Colonic mucosa (tissue), 4 donors: ENCODE data around the gene CDX2. TPM values are rescaled to one million over a fixed set of nuclear protein-coding genes. Genes with fewer than 3 reads are reported as not detected.

ENCODE experiments used
- DNase-seq: peaks from one replicate; pipeline ENCODE4 v3.0.0-alpha.2; 2020
- H3K27ac ChIP-seq: fragments of 200-600 bp; one replicate; pipeline ENCODE4 v1.8.0; 2021
- H3K27me3 ChIP-seq: fragments of 200-600 bp; one replicate; pipeline ENCODE4 v1.8.0; 2021
- H3K36me3 ChIP-seq: fragments of 200-600 bp; one replicate; pipeline ENCODE4 v1.8.0; 2021
- H3K4me1 ChIP-seq: fragments of 200-600 bp; one replicate; pipeline ENCODE4 v1.8.0; 2021; ENCODE audit warnings: mild to moderate bottlenecking
- H3K4me3 ChIP-seq: fragments of 200-600 bp; one replicate; pipeline ENCODE4 v1.8.0; 2021
- H3K9ac ChIP-seq, 2 donors: one replicate each; pipeline ENCODE4 v1.7.0; 2013; ENCODE audit warnings: control low read depth in 2 of 2, low read depth in 2 of 2, low read length in 2 of 2
- H3K9me3 ChIP-seq: fragments of 200-600 bp; one replicate; pipeline ENCODE4 v1.8.0; 2021
- intact Hi-C: fragments of 100-400 bp; cut with DNase I; formaldehyde crosslinking; loops from one replicate; pipeline ENCODE4 v1.14.1; 2022
- total RNA-seq, 2 donors: library from RNA; stranded (reverse); fragmentation: NEBNext Ultra II Directional in 1 of 2; extraction: Animal tissue kit (Norgen Biotek cat#: 25700) in 1 of 2; gene quantifications; one replicate each; pipeline ENCODE4 v1.2.1, GENCODE V29; 2021
- TF ChIP-seq, protein P1 (sequence below): fragments of 200-600 bp; IDR thresholded peaks from one replicate; pipeline ENCODE4 v1.8.0; 2022; ENCODE audit warnings: antibody characterized with exemption, mild to moderate bottlenecking
- donor health status: healthy.
- donor health status: DM: no; HTN: no; CAD: no.
- donor health status: DM: no; HTN: no; CAD: no.

CDX2 gene
- total RNA-seq, 2 donors from 2014 or later: 271 to 391 TPM

DNA sequence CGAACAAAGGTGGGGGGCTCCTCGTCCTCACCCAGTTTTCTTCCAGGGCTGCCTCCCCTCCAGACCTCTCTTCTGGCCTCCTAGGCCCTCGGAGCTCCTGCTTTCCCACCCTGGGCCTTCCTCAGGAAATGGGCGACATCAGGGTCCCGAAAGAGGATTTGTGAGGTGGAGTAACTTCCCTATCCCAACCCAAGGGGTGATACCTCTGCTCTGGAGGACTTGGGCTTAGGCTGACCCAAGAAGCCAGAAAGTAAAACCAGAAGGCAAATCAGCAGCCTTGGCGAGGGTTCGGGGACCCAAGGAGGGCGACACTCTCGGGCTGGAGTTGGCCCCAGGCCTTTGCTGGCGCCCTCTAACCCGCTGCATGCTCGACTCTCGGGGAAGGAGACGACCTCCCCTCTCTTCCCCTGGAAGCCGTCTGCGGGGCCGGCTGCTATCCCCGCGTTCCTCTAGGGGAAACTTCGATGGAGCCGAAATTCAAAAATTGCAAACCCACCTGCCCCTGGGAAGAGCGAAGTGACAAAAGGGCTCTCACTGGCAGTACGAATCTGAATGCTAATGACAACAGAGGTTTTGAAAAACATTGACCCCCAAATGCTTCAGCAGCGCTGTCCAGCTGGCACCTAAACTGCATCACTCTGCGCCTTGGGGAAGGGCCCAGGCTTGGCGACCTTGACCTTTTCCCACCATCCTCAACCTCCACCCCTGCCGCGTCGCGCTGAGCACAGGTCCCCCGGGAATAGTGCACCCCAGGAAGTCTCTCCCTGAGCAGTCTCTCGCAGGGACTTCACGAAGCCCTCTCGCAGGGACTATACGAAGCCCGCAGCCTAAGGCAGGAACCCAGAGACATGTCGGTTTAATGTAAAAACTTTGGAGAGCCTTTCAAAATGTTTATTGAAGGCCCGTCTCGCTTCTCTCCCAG is 46.9 kb downstream of the CDX2 start:
- Histone ChIP-seq H3K9me3 (no peaks in the 10 kb centered on the region), H3K27me3 (peaks cover 98% of the 10 kb centered on the region), H3K4me1 (peaks cover 17% of the 10 kb centered on the region), H3K27ac (no peak overlapping the region), H3K4me3 (no peak overlapping the region), H3K36me3 (no peaks in the 10 kb centered on the region), H3K9ac (no peak overlapping the region)
- DNase-seq: no peak
- TF ChIP-seq, protein P1, sequence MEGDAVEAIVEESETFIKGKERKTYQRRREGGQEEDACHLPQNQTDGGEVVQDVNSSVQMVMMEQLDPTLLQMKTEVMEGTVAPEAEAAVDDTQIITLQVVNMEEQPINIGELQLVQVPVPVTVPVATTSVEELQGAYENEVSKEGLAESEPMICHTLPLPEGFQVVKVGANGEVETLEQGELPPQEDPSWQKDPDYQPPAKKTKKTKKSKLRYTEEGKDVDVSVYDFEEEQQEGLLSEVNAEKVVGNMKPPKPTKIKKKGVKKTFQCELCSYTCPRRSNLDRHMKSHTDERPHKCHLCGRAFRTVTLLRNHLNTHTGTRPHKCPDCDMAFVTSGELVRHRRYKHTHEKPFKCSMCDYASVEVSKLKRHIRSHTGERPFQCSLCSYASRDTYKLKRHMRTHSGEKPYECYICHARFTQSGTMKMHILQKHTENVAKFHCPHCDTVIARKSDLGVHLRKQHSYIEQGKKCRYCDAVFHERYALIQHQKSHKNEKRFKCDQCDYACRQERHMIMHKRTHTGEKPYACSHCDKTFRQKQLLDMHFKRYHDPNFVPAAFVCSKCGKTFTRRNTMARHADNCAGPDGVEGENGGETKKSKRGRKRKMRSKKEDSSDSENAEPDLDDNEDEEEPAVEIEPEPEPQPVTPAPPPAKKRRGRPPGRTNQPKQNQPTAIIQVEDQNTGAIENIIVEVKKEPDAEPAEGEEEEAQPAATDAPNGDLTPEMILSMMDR: no peak
- intact Hi-C loops: no loop called here

DNA sequence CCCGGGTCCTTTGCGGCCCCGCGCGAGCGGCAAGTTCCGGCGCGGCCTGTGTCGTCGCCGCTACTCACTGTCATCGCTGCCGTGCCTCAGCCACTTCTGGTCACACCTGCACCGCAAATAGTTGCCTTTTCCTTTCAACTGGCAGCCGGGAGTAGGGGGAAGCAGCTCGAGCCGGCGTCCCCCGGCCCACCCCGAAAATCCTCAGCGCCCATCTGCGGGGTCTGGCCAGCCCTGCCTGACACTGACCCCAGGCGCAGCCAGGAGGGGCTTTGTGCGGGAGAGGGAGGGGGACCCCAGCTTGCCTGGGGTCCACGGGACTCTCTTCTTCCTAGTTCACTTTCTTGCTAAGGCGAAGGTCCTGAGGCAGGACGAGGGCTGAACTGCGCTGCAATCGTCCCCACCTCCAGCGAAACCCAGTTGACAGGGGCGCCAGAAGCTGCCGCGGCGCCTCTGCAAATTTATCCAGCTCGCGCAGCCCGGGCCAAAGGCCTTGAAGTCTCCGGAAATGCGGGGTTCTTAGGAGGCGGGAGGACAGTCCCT is 47.6 kb downstream of the CDX2 start:
- Histone ChIP-seq H3K36me3 (no peaks in the 10 kb centered on the region), H3K27me3 (peaks cover 98% of the 10 kb centered on the region), H3K4me1 (peaks cover 18% of the 10 kb centered on the region), H3K27ac (no peak overlapping the region), H3K4me3 (peak overlapping the region; percentile 49), H3K9me3 (no peaks in the 10 kb centered on the region), H3K9ac (peak overlapping the region; percentile 9 to 51)
- TF ChIP-seq, protein P1: no peak
- no peak for DNase-seq
- intact Hi-C loops: no loop called here

DNA sequence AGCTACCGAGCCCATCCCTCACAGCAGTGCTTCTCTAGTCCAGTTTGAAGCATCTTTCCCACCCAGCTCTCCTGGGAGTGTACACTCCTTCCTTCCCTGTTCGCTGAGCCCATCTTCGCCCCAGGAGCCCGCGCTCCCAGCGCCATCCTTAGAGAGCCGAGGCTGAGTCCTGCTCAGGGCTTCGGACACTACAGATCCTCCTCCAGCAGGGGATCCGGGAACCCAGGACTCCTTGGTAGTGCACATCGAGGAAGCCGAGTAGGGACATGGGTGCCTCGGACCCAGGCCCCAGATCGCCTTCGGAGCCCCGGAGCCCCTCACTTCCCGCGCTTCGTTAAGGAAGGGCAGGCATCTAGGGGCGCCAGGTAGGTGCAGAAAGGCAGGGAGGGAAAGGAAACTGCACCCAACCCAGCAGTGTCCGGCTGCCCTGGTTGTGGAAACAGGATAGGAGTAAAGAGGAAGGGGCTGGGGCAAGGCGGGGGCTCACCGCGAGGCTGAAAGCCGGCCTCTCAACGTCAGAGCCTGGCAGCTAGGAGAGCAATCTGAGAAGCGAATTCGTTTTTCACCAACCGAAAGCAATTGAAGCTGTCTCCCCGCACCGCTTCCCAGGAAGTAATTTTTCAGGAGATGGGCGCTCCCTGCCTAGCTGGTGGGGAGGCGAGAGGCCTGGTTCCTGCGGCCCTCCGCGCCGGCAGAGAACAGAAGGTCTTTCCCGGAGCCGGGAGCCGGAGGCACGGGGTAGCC is 48.3 kb downstream of the CDX2 start:
- Histone ChIP-seq H3K9ac (peak overlapping the region; percentile 9 to 51), H3K4me3 (peak overlapping the region; percentile 49), H3K27ac (no peak overlapping the region), H3K4me1 (peaks cover 18% of the 10 kb centered on the region), H3K36me3 (no peaks in the 10 kb centered on the region), H3K27me3 (peaks cover 98% of the 10 kb centered on the region), H3K9me3 (no peaks in the 10 kb centered on the region)
- intact Hi-C loops: no loop called here
- no peak for DNase-seq
- TF ChIP-seq, protein P1: no peak

DNA sequence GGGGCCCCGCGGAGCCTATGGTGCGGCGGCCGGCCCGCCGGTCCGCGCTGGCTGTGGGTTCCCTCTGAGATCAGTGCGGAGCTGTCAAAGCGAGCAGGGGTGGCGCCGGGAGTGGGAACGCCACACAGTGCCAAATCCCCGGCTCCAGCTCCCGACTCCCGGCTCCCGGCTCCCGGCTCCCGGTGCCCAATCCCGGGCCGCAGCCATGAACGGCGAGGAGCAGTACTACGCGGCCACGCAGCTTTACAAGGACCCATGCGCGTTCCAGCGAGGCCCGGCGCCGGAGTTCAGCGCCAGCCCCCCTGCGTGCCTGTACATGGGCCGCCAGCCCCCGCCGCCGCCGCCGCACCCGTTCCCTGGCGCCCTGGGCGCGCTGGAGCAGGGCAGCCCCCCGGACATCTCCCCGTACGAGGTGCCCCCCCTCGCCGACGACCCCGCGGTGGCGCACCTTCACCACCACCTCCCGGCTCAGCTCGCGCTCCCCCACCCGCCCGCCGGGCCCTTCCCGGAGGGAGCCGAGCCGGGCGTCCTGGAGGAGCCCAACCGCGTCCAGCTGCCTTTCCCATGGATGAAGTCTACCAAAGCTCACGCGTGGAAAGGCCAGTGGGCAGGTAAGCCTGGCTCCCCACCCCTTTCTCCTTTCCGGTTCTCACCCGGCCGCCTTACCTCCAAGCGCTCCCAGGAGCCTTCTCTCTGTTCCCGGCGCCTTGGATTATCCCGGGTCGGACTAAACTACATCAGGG is 49.0 kb downstream of the CDX2 start, which contains the start of gene PDX1:
Gene PDX1 (plus strand): TSS at position 67 of the 743 bp plus-strand sequence. CDS start 139 bp downstream, at position 206.
- TF ChIP-seq, protein P1: no peak
- H3K4me3 ChIP-seq: peak within 1 kb of the TSS; percentile 49
- H3K4me1 ChIP-seq: peaks cover 18% of the 10 kb centered on the region
- no peak within 1 kb of the TSS for H3K27ac ChIP-seq
- DNase-seq: peak; percentile 71
- no peaks in the 10 kb centered on the region for H3K9me3 ChIP-seq
- H3K27me3 ChIP-seq: peaks cover 95% of the 10 kb centered on the region
- peak within 1 kb of the TSS; percentile 29 to 51 for H3K9ac ChIP-seq
- intact Hi-C loops: no loop called here
- no peaks in the 10 kb centered on the region for H3K36me3 ChIP-seq

DNA sequence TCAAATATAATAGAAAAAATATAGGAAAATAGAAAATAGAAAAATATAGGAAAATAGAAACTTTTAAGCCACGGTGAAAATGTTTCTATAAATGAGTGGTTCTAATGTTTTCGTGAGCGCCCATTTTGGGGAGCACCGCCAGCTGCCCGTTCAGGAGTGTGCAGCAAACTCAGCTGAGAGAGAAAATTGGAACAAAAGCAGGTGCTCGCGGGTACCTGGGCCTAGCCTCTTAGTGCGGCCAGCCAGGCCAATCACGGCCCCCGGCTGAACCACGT is 49.5 kb downstream of the CDX2 start:
- Histone ChIP-seq H3K9ac (no peak overlapping the region), H3K4me3 (peak overlapping the region; percentile 49), H3K27me3 (peaks cover 90% of the 10 kb centered on the region), H3K4me1 (peaks cover 18% of the 10 kb centered on the region), H3K9me3 (no peaks in the 10 kb centered on the region), H3K27ac (no peak overlapping the region), H3K36me3 (no peaks in the 10 kb centered on the region)
- TF ChIP-seq, protein P1: no peak
- intact Hi-C loops: no loop called here
- no peak for DNase-seq
